H1 (cell line): ENCODE results near the gene DLL1. TPM values are rescaled to one million over a fixed set of nuclear protein-coding genes. Genes with fewer than 3 reads are reported as not detected.

Experiments
- CTCF ChIA-PET: fragments of 300-600 bp; sonication (Branson Sonifier 250); formaldehyde crosslinking; loops from one replicate; lab custom pipeline; 2021; ENCODE audit not compliant: partially characterized antibody; lab: Charles Lee
- POLR2A ChIA-PET: fragments of 300-600 bp; sonication (Branson Sonifier 250); formaldehyde crosslinking; loops from one replicate; lab custom pipeline; 2021; ENCODE audit warnings: inconsistent platforms; ENCODE audit not compliant: partially characterized antibody; lab: Charles Lee
- DNase-seq, 2 experiments: peaks; one replicate each; pipeline versions ENCODE4 v3.0.0 to v3.0.0-alpha.2; 2010 to 2022; ENCODE audit warnings: low spot score in 2 of 2, low read depth in 1 of 2, mixed read lengths in 1 of 2
- FAIRE-seq: peaks from 2 replicates; lab custom pipeline; 2011; peaks lifted over from hg19 to GRCh38; lab: Jason Lieb, UNC
- H2AFZ ChIP-seq: 2 replicates; pipeline ENCODE4 v1.8.1; 2012; ENCODE audit warnings: low read length, inconsistent platforms
- H2AK5ac ChIP-seq: 2 replicates; pipeline ENCODE4 v1.6.1; 2013; ENCODE audit warnings: low read depth, low read length
- H2BK120ac ChIP-seq: replicated peaks from 2 replicates; pipeline ENCODE3; 2013; ENCODE audit warnings: low read depth, low read length, inconsistent platforms
- H2BK12ac ChIP-seq: 2 replicates; pipeline ENCODE4 v1.6.1; 2013; ENCODE audit warnings: low read depth, low read length
- H2BK15ac ChIP-seq: 2 replicates; pipeline ENCODE4 v1.6.1; 2013; ENCODE audit warnings: low read length
- H2BK20ac ChIP-seq: 2 replicates; pipeline ENCODE4 v1.6.1; 2013; ENCODE audit warnings: low read length
- H2BK5ac ChIP-seq: 2 replicates; pipeline ENCODE4 v1.6.1; 2013; ENCODE audit warnings: low read depth, low read length
- H3K14ac ChIP-seq: 2 replicates; pipeline ENCODE4 v1.6.1; 2013; ENCODE audit warnings: inconsistent platforms; ENCODE audit not compliant: insufficient read length
- H3K18ac ChIP-seq: 2 replicates; pipeline ENCODE4 v1.6.1; 2013; ENCODE audit warnings: low read length; ENCODE audit errors: extremely low read depth
- H3K23ac ChIP-seq: 2 replicates; pipeline ENCODE4 v1.6.1; 2013; ENCODE audit warnings: inconsistent platforms; ENCODE audit not compliant: insufficient read length
- H3K23me2 ChIP-seq: 2 replicates; pipeline ENCODE4 v1.6.1; 2013; ENCODE audit warnings: low read depth, low read length
- H3K27ac ChIP-seq: 2 replicates; pipeline ENCODE4 v1.6.1; 2011; ENCODE audit warnings: low read depth, low read length, inconsistent platforms
- H3K27me3 ChIP-seq, 4 experiments: replicated peaks in 1 of 4; 1 replicate in 1 of 4; 2 replicates in 3 of 4; pipeline versions ENCODE4 v1.6.1 to v1.8.1; 2011 to 2013; ENCODE audit warnings: low read length in 3 of 4, mild to moderate bottlenecking in 3 of 4, inconsistent platforms in 2 of 4, mixed read lengths in 2 of 4, moderate library complexity in 1 of 4; ENCODE audit not compliant: control insufficient read depth in 3 of 4, insufficient read depth in 3 of 4; ENCODE audit errors: extremely low read depth in 1 of 4
- H3K36me3 ChIP-seq, 4 experiments: 2 replicates each; pipeline versions ENCODE4 v1.6.1 to v1.8.1; 2011 to 2013; ENCODE audit warnings: mild to moderate bottlenecking in 4 of 4, low read length in 3 of 4, moderate library complexity in 2 of 4, control low read depth in 1 of 4, inconsistent platforms in 1 of 4; ENCODE audit not compliant: insufficient read depth in 4 of 4, control insufficient read depth in 2 of 4
- H3K4ac ChIP-seq: replicated peaks from 2 replicates; pipeline ENCODE3; 2013; ENCODE audit warnings: low read length, low read depth, mixed read lengths, inconsistent platforms; ENCODE audit not compliant: insufficient read length
- H3K4me1 ChIP-seq, 4 experiments: replicated peaks in 1 of 4; 1 replicate in 1 of 4; 2 replicates in 3 of 4; pipeline versions ENCODE4 v1.6.1 to v1.8.1; 2011 to 2013; ENCODE audit warnings: low read length in 3 of 4, inconsistent platforms in 2 of 4, mixed read lengths in 1 of 4; ENCODE audit not compliant: insufficient read depth in 4 of 4, control insufficient read depth in 3 of 4
- H3K4me2 ChIP-seq, 2 experiments: 2 replicates each; pipeline versions ENCODE4 v1.6.1 to v1.8.1; 2011 to 2013; ENCODE audit warnings: low read depth in 2 of 2, low read length in 2 of 2, control low read depth in 1 of 2, inconsistent platforms in 1 of 2, mild to moderate bottlenecking in 1 of 2; ENCODE audit not compliant: insufficient read depth in 1 of 2
- H3K4me3 ChIP-seq, 4 experiments: fragments of 200-600, 300-600 bp in 1 of 4; sonication (generic), shearing (Covaris generic), sonication (Bioruptor Twin) in 1 of 4; 2 replicates each; pipeline versions ENCODE4 v1.5.1 to v1.8.1; 2011 to 2016; ENCODE audit warnings: low read length in 4 of 4, low read depth in 3 of 4, control low read depth in 2 of 4, inconsistent platforms in 2 of 4, mild to moderate bottlenecking in 2 of 4, mixed read lengths in 1 of 4, moderate library complexity in 1 of 4; ENCODE audit not compliant: insufficient read depth in 2 of 4; ENCODE audit errors: extremely low read depth in 1 of 4
- H3K56ac ChIP-seq: replicated peaks from 2 replicates; pipeline ENCODE3; 2013; ENCODE audit warnings: low read depth, mild to moderate bottlenecking, mixed read lengths, low read length, inconsistent platforms; ENCODE audit not compliant: insufficient read length
- H3K79me1 ChIP-seq: 2 replicates; pipeline ENCODE4 v1.6.1; 2013; ENCODE audit warnings: low read depth, low read length, control low read depth
- H3K79me2 ChIP-seq, 2 experiments: 2 replicates each; pipeline versions ENCODE4 v1.6.1 to v1.8.1; 2012 to 2013; ENCODE audit warnings: low read length in 2 of 2, mild to moderate bottlenecking in 2 of 2, inconsistent platforms in 1 of 2; ENCODE audit not compliant: insufficient read depth in 2 of 2, control insufficient read depth in 1 of 2
- H3K9ac ChIP-seq, 4 experiments: replicated peaks in 1 of 4; 1 replicate in 1 of 4; 2 replicates in 3 of 4; pipeline versions ENCODE4 v1.6.1 to v1.8.1; 2011 to 2013; ENCODE audit warnings: low read depth in 3 of 4, low read length in 3 of 4, control low read depth in 2 of 4, mild to moderate bottlenecking in 2 of 4, moderate library complexity in 2 of 4, inconsistent platforms in 1 of 4; ENCODE audit errors: extremely low read depth in 1 of 4
- H3K9me3 ChIP-seq, 2 experiments: 2 replicates each; pipeline versions ENCODE4 v1.6.1 to v1.8.1; 2012 to 2013; ENCODE audit warnings: mild to moderate bottlenecking in 2 of 2, moderate library complexity in 2 of 2, control low read depth in 1 of 2, inconsistent platforms in 1 of 2, low read depth in 1 of 2, low read length in 1 of 2, mixed read lengths in 1 of 2; ENCODE audit not compliant: insufficient read depth in 2 of 2
- H4K20me1 ChIP-seq, 2 experiments: replicated peaks in 1 of 2; 2 replicates each; pipeline versions ENCODE3 to v1.8.1; 2011 to 2013; ENCODE audit warnings: inconsistent platforms in 2 of 2, low read length in 2 of 2, mild to moderate bottlenecking in 1 of 2; ENCODE audit not compliant: insufficient read depth in 2 of 2, control insufficient read depth in 1 of 2
- H4K5ac ChIP-seq: 2 replicates; pipeline ENCODE4 v1.6.1; 2013; ENCODE audit warnings: low read length, low read depth, mixed read lengths, inconsistent platforms; ENCODE audit not compliant: insufficient read length
- H4K8ac ChIP-seq: 2 replicates; pipeline ENCODE4 v1.8.0; 2013; ENCODE audit warnings: mild to moderate bottlenecking, moderate library complexity, low read length, inconsistent platforms; ENCODE audit not compliant: insufficient read depth; ENCODE audit errors: extremely low read depth
- H4K91ac ChIP-seq: replicated peaks from 2 replicates; pipeline ENCODE3; 2013; ENCODE audit warnings: low read length, mixed read lengths, inconsistent platforms; ENCODE audit not compliant: insufficient read length
- ASH2L ChIP-seq: fragments of 200-600, 300-600 bp; sonication (generic); IDR thresholded peaks from one replicate; pipeline ENCODE4 v1.7.1; 2017; ENCODE audit warnings: low read length
- CTBP2 ChIP-seq: IDR thresholded peaks from 2 replicates; pipeline ENCODE4 v1.7.0; 2011; ENCODE audit warnings: borderline replicate concordance, mild to moderate bottlenecking, moderate library complexity, mixed read lengths, low read length; ENCODE audit not compliant: insufficient read depth, insufficient read length
- HDAC2 ChIP-seq, 2 experiments: fragments of 300-600 bp in 1 of 2; sonication (generic) in 1 of 2; IDR thresholded peaks; 2 replicates each; pipeline ENCODE4 v1.6.1; 2011 to 2012; ENCODE audit warnings: low read depth in 2 of 2, low read length in 2 of 2, mild to moderate bottlenecking in 2 of 2, moderate library complexity in 2 of 2, borderline replicate concordance in 1 of 2, inconsistent platforms in 1 of 2
- JUN ChIP-seq: IDR thresholded peaks from 2 replicates; pipeline ENCODE4 v1.6.1; 2011; ENCODE audit warnings: low read depth, mild to moderate bottlenecking, improper control_type of control experiment, low read length
- NANOG ChIP-seq: IDR thresholded peaks from 2 replicates; pipeline ENCODE4 v1.6.1; 2011; ENCODE audit warnings: low read length, low read depth, mild to moderate bottlenecking, inconsistent platforms; ENCODE audit not compliant: insufficient read depth, poor library complexity, severe bottlenecking
- RBBP5 ChIP-seq: IDR thresholded peaks from 2 replicates; pipeline ENCODE4 v1.7.1; 2012; ENCODE audit warnings: low read depth, mild to moderate bottlenecking, inconsistent platforms, low read length, moderate library complexity, borderline replicate concordance
- RNF2 ChIP-seq: fragments of 200-900, 300-1000 bp; sonication (generic); IDR thresholded peaks from 2 replicates; pipeline ENCODE4 v1.7.1; 2016; ENCODE audit warnings: borderline replicate concordance, low read depth, mild to moderate bottlenecking, antibody characterized with exemption, low read length; ENCODE audit not compliant: poor library complexity, severe bottlenecking; ENCODE audit errors: missing control alignments
- SUZ12 ChIP-seq: fragments of 200-600 bp; sonication (generic); IDR thresholded peaks from 2 replicates; pipeline ENCODE4 v1.6.1; 2012; ENCODE audit warnings: mild to moderate bottlenecking, inconsistent platforms, low read length, moderate library complexity, mixed read lengths
- TAF1 ChIP-seq: IDR thresholded peaks from 2 replicates; pipeline ENCODE4 v1.6.1; 2011; ENCODE audit warnings: mild to moderate bottlenecking, low read depth, low read length
- ZNF274 ChIP-seq: IDR thresholded peaks from 2 replicates; pipeline ENCODE4 v1.7.0; 2012; ENCODE audit warnings: low read length, borderline replicate concordance; ENCODE audit errors: extremely low read depth
- WGBS, 2 experiments: shearing (Covaris generic) in 1 of 2; methylation state at CpG; one replicate each; pipeline versions ENCODE4 v1.1.6 to v1.1.7; 2013 to 2015; ENCODE audit warnings: low lambda C conversion rate in 2 of 2, mixed read lengths in 2 of 2, inconsistent platforms in 1 of 2, low coverage in 1 of 2, missing lambda C conversion rate in 1 of 2; ENCODE audit not compliant: insufficient replicate concordance in 2 of 2, insufficient coverage in 1 of 2, insufficient read length in 1 of 2; ENCODE audit errors: extremely low coverage in 1 of 2, missing lambda C conversion rate in 1 of 2; 5-methylcytosine and 5-hydroxymethylcytosine counted together
- polyA plus RNA-seq, 7 experiments: library from polyadenylated mRNA; depleted of rRNA in 3 of 7; stranded (reverse) in 5 of 7; unstranded in 2 of 7; fragments of >200 nt in 5 of 7; fragments of 200-250 nt in 2 of 7; gene quantifications; 1 replicate in 5 of 7; 2 replicates in 1 of 7; 4 replicates in 1 of 7; pipeline versions ENCODE4 v1.2.1 to v1.2.3, GENCODE V29; 2011 to 2013; ENCODE audit warnings: missing spikeins in 2 of 7, mixed read lengths in 2 of 7
- total RNA-seq: library from RNA; stranded (reverse); fragmentation: NEBNext Ultra II Directional; extraction: Animal tissue kit (Norgen Biotek cat#: 25700); gene quantifications from 2 replicates; pipeline ENCODE4 v1.2.1, GENCODE V29; 2021
- TF ChIP-seq, protein P1 (sequence below): IDR thresholded peaks from 2 replicates; pipeline ENCODE4 v1.6.1; 2011; ENCODE audit warnings: low read depth, mild to moderate bottlenecking, low read length; ENCODE audit not compliant: insufficient read depth
- TF ChIP-seq, protein P2 (sequence below): IDR thresholded peaks from 2 replicates; pipeline ENCODE4 v1.6.1; 2012; ENCODE audit warnings: inconsistent platforms

The DLL1 gene
- total and polyA plus RNA-seq, 2 of the 8 experiments (the other 6 are each of a cell fraction or from before 2014, with no cell fraction given): 1.7 to 3.8 TPM

DNA sequence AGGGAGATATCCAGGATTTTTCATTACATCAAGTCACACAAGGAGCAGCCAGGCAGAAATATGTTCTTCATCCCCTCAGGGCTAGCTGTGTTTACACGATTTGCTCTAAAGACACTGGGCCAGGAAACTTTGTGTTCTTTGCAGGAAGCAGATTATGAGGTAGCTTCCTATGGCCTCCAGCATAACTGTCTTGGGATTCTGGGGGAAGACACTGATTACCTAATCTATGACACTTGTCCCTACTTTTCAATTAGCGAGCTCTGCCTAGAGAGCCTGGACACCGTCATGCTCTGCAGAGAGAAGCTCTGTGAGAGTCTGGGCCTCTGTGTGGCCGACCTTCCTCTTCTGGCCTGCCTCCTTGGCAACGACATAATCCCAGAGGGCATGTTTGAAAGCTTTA, 26.8 kb upstream of the DLL1 start:
- H3K9me3 ChIP-seq: no peaks in the 10 kb centered on the region
- no peak overlapping the region for H2BK20ac ChIP-seq
- ChIA-PET CTCF (no interaction called here), POLR2A (interaction anchor here (0.9 kb wide), 1 partner anchor 14 kb away, joined by 5 read pairs; no protein-coding TSS in a partner anchor)
- H3K4me1 ChIP-seq: peaks cover 0 to 8% (median 5%) of the 10 kb centered on the region in 4 experiments; a peak in 2 of 7 replicates
- no peak overlapping the region for H3K4ac ChIP-seq
- H3K14ac ChIP-seq: no peak overlapping the region
- H4K5ac ChIP-seq: no peak overlapping the region
- no peak overlapping the region for H3K23ac ChIP-seq
- no peak overlapping the region for H2BK12ac ChIP-seq
- H3K23me2 ChIP-seq: no peaks in the 10 kb centered on the region
- H3K36me3 ChIP-seq: peaks cover 0 to 4% (median 0%) of the 10 kb centered on the region in 4 experiments; a peak in 2 of 8 replicates
- no peak overlapping the region for H3K4me3 ChIP-seq
- DNase-seq: no peak
- H3K18ac ChIP-seq: no peak overlapping the region
- no peak overlapping the region for H3K9ac ChIP-seq
- no peak for FAIRE-seq
- H3K27me3 ChIP-seq: no peaks in the 10 kb centered on the region
- H4K8ac ChIP-seq: no peak overlapping the region
- H3K79me2 ChIP-seq: peaks cover 0 to 6% of the 10 kb centered on the region in 2 experiments; a peak in 2 of 4 replicates
- no peak overlapping the region for H3K27ac ChIP-seq
- no peak overlapping the region for H3K56ac ChIP-seq
- H2BK5ac ChIP-seq: no peak overlapping the region
- no peak overlapping the region for H4K91ac ChIP-seq
- H4K20me1 ChIP-seq: peaks cover 0 to 4% of the 10 kb centered on the region in 2 experiments
- 90% methylated on average over 5 of the region's 5 CpGs; no CpG with 5 or more reads in 1 of the 2 experiments for WGBS, 2 experiments
- no peak overlapping the region for H2BK120ac ChIP-seq
- H2AFZ ChIP-seq: no peak overlapping the region
- no peak overlapping the region for H3K4me2 ChIP-seq
- H2AK5ac ChIP-seq: no peak overlapping the region
- no peak overlapping the region for H2BK15ac ChIP-seq
- no peaks in the 10 kb centered on the region for H3K79me1 ChIP-seq
- TF ChIP-seq ASH2L: no peak
- TF ChIP-seq HDAC2 (IDR thresholded peaks at IDR 0.05; ENCODE audit: borderline replicate concordance in 1 of 2, low read depth in 2 of 2, low read length in 2 of 2): no peak
- TF ChIP-seq CTBP2: no peak
- TF ChIP-seq, protein P1, sequence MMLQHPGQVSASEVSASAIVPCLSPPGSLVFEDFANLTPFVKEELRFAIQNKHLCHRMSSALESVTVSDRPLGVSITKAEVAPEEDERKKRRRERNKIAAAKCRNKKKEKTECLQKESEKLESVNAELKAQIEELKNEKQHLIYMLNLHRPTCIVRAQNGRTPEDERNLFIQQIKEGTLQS: no peak
- no peak for TF ChIP-seq ZNF274
- no peak for TF ChIP-seq RNF2
- TF ChIP-seq RBBP5: no peak
- TF ChIP-seq TAF1: no peak
- no peak for TF ChIP-seq SUZ12
- TF ChIP-seq, protein P2, sequence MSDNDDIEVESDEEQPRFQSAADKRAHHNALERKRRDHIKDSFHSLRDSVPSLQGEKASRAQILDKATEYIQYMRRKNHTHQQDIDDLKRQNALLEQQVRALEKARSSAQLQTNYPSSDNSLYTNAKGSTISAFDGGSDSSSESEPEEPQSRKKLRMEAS: no peak
- no peak for TF ChIP-seq NANOG
- no peak for TF ChIP-seq JUN
